ENCODE data around the gene TP53I13. TPM values are rescaled to one million over a fixed set of nuclear protein-coding genes. Genes with fewer than 3 reads are reported as not detected.

Gene TP53I13
- total RNA-seq, 4 donors from 2014 or later = 86.6 to 204 (median 139) TPM

DNA sequence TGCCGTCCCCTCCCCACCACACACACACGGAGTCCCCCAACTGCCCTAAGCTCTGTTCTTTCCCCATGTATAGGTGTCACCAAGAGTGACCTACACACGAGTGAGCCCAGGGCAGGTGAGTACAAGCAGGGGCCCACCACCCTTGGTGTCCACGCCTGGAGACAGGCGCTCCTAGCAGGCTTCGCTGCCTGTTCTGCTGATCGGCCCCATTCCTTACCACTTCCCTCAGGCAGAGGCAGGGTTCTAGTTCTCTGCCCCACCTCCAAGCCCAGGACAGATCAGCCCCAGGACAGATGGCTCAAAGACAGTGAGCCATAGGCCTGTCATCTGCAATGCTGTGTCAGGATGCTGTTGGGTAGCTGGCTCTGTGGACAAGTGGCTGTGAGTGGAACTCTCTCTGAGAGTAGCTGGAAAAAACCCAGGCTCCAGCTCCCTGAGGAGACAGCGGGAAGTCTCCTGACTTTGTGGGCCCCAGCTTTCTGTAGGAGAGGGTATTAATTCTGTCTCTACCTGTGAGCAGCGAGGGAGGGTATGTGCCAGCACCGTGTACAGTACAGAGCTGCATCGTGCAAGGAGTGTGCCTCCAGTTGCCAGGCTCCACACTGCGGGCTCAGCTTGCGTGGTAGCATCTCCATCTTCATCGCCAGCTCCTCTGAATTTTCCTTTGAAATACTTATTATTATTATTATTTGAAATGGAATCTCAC is 897 bp downstream of the TP53I13 start:
- H3K27me3 ChIP-seq = no peaks in the 10 kb centered on the region
- H3K4me3 ChIP-seq = peak overlapping the region; percentile 66 to 74 (median 69)
- H3K27ac ChIP-seq = peak overlapping the region; percentile 90 to 94 (median 94)
- no peak for TF ChIP-seq POLR2A (IDR thresholded peaks at IDR 0.05)
- TF ChIP-seq, protein P1, sequence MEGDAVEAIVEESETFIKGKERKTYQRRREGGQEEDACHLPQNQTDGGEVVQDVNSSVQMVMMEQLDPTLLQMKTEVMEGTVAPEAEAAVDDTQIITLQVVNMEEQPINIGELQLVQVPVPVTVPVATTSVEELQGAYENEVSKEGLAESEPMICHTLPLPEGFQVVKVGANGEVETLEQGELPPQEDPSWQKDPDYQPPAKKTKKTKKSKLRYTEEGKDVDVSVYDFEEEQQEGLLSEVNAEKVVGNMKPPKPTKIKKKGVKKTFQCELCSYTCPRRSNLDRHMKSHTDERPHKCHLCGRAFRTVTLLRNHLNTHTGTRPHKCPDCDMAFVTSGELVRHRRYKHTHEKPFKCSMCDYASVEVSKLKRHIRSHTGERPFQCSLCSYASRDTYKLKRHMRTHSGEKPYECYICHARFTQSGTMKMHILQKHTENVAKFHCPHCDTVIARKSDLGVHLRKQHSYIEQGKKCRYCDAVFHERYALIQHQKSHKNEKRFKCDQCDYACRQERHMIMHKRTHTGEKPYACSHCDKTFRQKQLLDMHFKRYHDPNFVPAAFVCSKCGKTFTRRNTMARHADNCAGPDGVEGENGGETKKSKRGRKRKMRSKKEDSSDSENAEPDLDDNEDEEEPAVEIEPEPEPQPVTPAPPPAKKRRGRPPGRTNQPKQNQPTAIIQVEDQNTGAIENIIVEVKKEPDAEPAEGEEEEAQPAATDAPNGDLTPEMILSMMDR (IDR thresholded peaks at IDR 0.05) = no peak
- no peaks in the 10 kb centered on the region for H3K9me3 ChIP-seq
- DNase-seq = peak in 2 of 3 donors; percentile 13 to 43
- peaks cover 1 to 47% (median 16%) of the 10 kb centered on the region in 4 donors for H3K4me1 ChIP-seq
- peaks cover 0 to 9% (median 0%) of the 10 kb centered on the region in 3 donors for H3K36me3 ChIP-seq

DNA sequence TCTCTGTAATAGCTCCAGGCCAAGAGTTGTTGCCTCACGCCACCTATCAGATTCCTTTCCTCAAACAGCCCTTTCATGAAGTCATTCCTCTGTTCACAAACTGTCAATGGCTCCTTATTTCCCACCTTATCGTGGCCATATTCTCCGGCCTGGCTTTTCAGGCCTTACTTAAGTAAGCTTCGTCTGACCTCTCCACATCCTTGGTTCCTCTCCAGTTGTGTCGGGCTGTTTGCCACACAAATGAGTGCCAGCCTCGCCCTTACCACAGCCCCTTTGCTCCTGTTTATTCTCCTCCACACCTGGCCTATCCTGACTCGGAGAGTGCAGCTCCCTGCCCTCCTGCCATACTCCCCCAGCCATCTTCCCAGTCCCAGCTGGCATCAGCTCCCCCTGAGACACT is 2.0 kb downstream of the TP53I13 start:
- peaks cover 3 to 50% (median 15%) of the 10 kb centered on the region in 4 donors for H3K4me1 ChIP-seq
- peaks cover 0 to 19% (median 0%) of the 10 kb centered on the region in 3 donors for H3K36me3 ChIP-seq
- no peaks in the 10 kb centered on the region for H3K9me3 ChIP-seq

DNA sequence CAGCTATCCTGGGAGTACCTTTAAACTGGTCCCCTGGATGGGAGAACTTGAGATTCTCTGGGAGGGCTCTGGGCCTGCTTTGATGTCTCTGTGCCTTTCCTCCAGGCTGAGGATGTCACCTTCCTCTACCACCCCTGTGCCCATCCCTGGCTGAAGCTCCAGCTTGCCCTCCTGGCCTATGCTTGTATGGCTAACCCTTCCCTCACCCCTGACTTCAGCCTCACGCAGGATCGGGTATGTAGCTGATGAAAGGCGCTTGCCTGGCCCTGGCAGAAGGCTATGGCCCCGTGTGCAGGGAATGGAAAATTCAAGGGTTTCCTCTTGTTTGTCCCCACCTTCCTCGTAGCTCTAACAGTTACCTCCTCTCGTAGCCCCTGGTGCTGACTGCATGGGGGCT is 3.0 kb downstream of the TP53I13 start:
- Histone ChIP-seq H3K4me1 (peaks cover 3 to 46% (median 16%) of the 10 kb centered on the region in 4 donors), H3K36me3 (peaks cover 0 to 29% (median 0%) of the 10 kb centered on the region in 3 donors), H3K27ac (peak overlapping the region in 1 of 4 donors; percentile 71), H3K4me3 (no peak overlapping the region), H3K27me3 (no peaks in the 10 kb centered on the region), H3K9me3 (no peaks in the 10 kb centered on the region)
- peak; percentile 9 to 40 (median 32) for DNase-seq
- TF ChIP-seq POLR2A (IDR thresholded peaks at IDR 0.05) = no peak
- TF ChIP-seq, protein P1 (IDR thresholded peaks at IDR 0.05) = no peak

More for the DNA sequence above, 2.0 kb downstream of the TP53I13 start:
- Histone ChIP-seq H3K27me3 (no peaks in the 10 kb centered on the region), H3K27ac (no peak overlapping the region), H3K4me3 (no peak overlapping the region)
- DNase-seq = peak; percentile 14 to 43 (median 39)
- TF ChIP-seq, protein P1 (IDR thresholded peaks at IDR 0.05) = no peak
- no peak for TF ChIP-seq POLR2A (IDR thresholded peaks at IDR 0.05)

DNA sequence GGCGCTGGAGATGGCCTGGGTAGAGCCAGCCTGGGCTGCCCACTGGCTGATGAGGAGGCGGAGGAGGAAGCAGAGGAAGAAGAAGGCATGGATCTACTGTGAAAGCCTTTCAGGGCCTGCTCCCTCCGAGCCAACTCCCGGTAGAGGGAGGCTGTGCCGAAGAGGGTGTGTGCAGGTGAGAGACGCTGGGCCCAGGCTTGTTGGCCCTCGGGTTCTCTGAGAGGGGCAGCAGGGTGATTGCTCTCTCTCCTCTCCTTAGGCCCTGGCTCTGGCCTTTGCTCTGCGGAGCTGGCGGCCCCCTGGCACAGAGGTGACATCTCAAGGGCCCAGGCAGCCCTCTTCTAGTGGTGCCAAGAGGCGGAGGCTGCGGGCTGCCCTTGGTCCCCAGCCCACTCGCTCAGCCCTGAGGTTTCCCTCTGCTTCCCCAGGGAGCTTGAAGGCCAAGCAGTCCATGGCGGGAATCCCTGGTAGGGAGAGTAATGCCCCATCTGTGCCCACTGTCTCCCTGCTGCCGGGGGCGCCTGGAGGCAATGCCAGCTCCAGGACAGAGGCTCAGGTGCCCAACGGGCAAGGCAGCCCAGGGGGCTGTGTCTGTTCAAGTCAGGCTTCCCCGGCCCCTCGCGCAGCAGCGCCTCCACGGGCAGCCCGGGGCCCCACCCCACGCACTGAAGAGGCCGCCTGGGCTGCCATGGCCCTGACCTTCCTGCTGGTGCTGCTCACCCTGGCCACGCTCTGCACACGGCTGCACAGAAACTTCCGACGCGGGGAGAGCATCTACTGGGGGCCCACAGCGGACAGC is 3.6 kb downstream of the TP53I13 start:
- peak; percentile 15 to 49 (median 49) for DNase-seq
- peaks cover 0 to 35% (median 0%) of the 10 kb centered on the region in 3 donors for H3K36me3 ChIP-seq
- H3K27me3 ChIP-seq = no peaks in the 10 kb centered on the region
- H3K27ac ChIP-seq = peak overlapping the region in 2 of 4 donors; percentile 48 to 71
- no peaks in the 10 kb centered on the region for H3K9me3 ChIP-seq
- H3K4me3 ChIP-seq = peak overlapping the region; percentile 23 to 43 (median 41)
- peaks cover 3 to 46% (median 16%) of the 10 kb centered on the region in 4 donors for H3K4me1 ChIP-seq
- TF ChIP-seq, protein P1 (IDR thresholded peaks at IDR 0.05) = no peak
- no peak for TF ChIP-seq POLR2A (IDR thresholded peaks at IDR 0.05)

DNA sequence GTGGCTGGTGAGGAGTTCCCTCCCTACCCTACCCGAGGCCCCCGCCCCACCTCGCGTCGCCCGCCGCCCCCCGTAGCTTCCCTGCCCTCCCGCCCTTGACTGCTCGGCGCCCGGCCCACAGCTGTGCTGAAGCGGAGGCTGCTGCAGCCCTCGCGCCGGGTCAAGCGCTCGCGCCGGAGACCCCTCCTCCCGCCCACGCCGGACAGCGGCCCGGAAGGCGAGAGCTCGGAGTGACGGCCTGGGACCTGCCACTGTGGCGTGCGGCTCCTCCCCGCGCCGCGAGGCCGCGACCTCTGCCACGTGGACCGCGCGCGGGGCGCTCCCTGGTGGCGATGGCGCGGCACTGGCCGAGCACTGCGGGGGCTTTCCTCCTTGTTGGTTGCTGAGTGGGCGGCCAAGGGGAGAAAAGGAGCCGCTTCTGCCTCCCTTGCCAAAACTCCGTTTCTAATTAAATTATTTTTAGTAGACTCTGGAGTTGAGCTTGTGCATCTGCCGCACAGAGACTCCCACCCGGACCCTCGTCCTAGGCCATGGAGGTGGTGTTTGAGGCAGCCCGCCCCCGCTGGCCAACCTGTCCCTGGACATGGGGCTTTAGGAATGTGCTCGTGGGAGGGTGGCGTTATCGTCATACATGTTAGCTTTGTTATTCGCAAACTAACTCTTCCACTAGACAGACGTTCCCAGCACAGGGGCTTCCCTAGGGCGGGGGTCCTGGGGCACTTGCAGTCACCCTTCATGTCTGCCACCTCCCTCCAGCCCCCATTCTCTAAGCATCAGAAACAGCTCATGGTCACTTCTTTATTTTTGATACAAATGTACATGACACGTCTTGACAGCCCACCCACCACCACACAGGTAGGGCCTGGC is 4.4 kb downstream of the TP53I13 start:
- H3K27me3 ChIP-seq = no peaks in the 10 kb centered on the region
- H3K27ac ChIP-seq = peak overlapping the region in 2 of 4 donors; percentile 48 to 71
- peak; percentile 63 to 81 (median 67) for DNase-seq
- H3K9me3 ChIP-seq = no peaks in the 10 kb centered on the region
- TF ChIP-seq, protein P1 (IDR thresholded peaks at IDR 0.05) = peak; percentile 60 to 79 (median 64)
- TF ChIP-seq POLR2A (IDR thresholded peaks at IDR 0.05) = no peak
- peak overlapping the region; percentile 23 to 43 (median 41) for H3K4me3 ChIP-seq
- H3K4me1 ChIP-seq = peaks cover 3 to 46% (median 16%) of the 10 kb centered on the region in 4 donors
- H3K36me3 ChIP-seq = peaks cover 0 to 42% (median 0%) of the 10 kb centered on the region in 3 donors

Data from Peyer's patch (tissue), 4 donors.